ENCODE results near the gene HOXC11.

HOXC11 gene

GRCh38 chr12:53938326-53939140, 34.4 kb upstream of the HOXC11 start, which contains the start of gene HOXC13:
HOXC13 (plus strand) TSS chr12:53938831; CDS start chr12:53938907, 76 bp downstream.
- peaks cover 88% of the 10 kb centered on the region for H3K27me3 Mint-ChIP-seq

GRCh38 chr12:53939141-53940108, 33.5 kb upstream of the HOXC11 start:
- Mint-ChIP-seq H3K4me1 (peaks cover 7% of the 10 kb centered on the region), H3K36me3 (ENCODE audit: low read depth) (no peaks in the 10 kb centered on the region), H3K27me3 (peaks cover 88% of the 10 kb centered on the region), H3K27ac (no peak overlapping the region), H3K9me3 (no peaks in the 10 kb centered on the region), H3K4me3 (no peak overlapping the region)
- ATAC-seq (no peak), DNase-seq (no peak)

More at GRCh38 chr12:53938326-53939140, 34.4 kb upstream of the HOXC11 start, which contains the start of gene HOXC13:
- DNase-seq (peak; percentile 32), ATAC-seq (no peak)
- H3K36me3 Mint-ChIP-seq (ENCODE audit: low read depth) = no peaks in the 10 kb centered on the region
- H3K4me1 Mint-ChIP-seq = peaks cover 7% of the 10 kb centered on the region
- H3K27ac Mint-ChIP-seq = no peak within 1 kb of the TSS
- H3K4me3 Mint-ChIP-seq = no peak within 1 kb of the TSS
- no peaks in the 10 kb centered on the region for H3K9me3 Mint-ChIP-seq

- DNase-seq (no peak), ATAC-seq (no peak)
- peaks cover 88% of the 10 kb centered on the region for H3K27me3 Mint-ChIP-seq
- H3K4me3 Mint-ChIP-seq = no peak overlapping the region
- no peak overlapping the region for H3K27ac Mint-ChIP-seq
- peaks cover 1% of the 10 kb centered on the region for H3K4me1 Mint-ChIP-seq
- H3K9me3 Mint-ChIP-seq = no peaks in the 10 kb centered on the region
- no peaks in the 10 kb centered on the region for H3K36me3 Mint-ChIP-seq (ENCODE audit: low read depth)
Observed at GRCh38 chr12:53940443-53941014, 32.4 kb upstream of the HOXC11 start.

- H3K4me1 Mint-ChIP-seq = peaks cover under 1% of the 10 kb centered on the region
- DNase-seq (no peak), ATAC-seq (no peak)
- H3K27me3 Mint-ChIP-seq = peaks cover 88% of the 10 kb centered on the region
- H3K27ac Mint-ChIP-seq = no peak overlapping the region
- H3K4me3 Mint-ChIP-seq = no peak overlapping the region
- H3K36me3 Mint-ChIP-seq (ENCODE audit: low read depth) = no peaks in the 10 kb centered on the region
- H3K9me3 Mint-ChIP-seq = no peaks in the 10 kb centered on the region
Observed at GRCh38 chr12:53941187-53941586, 31.7 kb upstream of the HOXC11 start.

GRCh38 chr12:53941750-53942149, 31.2 kb upstream of the HOXC11 start:
- Mint-ChIP-seq H3K36me3 (ENCODE audit: low read depth) (no peaks in the 10 kb centered on the region), H3K9me3 (no peaks in the 10 kb centered on the region), H3K27me3 (peaks cover 89% of the 10 kb centered on the region), H3K27ac (no peak overlapping the region), H3K4me1 (no peaks in the 10 kb centered on the region), H3K4me3 (no peak overlapping the region)
- ATAC-seq (no peak), DNase-seq (no peak)

GRCh38 chr12:53942467-53942997, 30.4 kb upstream of the HOXC11 start:
- DNase-seq (no peak), ATAC-seq (no peak)
- Mint-ChIP-seq H3K27me3 (peaks cover 88% of the 10 kb centered on the region), H3K27ac (no peak overlapping the region), H3K36me3 (ENCODE audit: low read depth) (no peaks in the 10 kb centered on the region), H3K4me1 (no peaks in the 10 kb centered on the region), H3K4me3 (no peak overlapping the region), H3K9me3 (no peaks in the 10 kb centered on the region)

- Mint-ChIP-seq H3K4me3 (no peak overlapping the region), H3K27me3 (peaks cover 90% of the 10 kb centered on the region), H3K9me3 (no peaks in the 10 kb centered on the region), H3K27ac (no peak overlapping the region), H3K36me3 (ENCODE audit: low read depth) (no peaks in the 10 kb centered on the region), H3K4me1 (no peaks in the 10 kb centered on the region)
- DNase-seq (no peak), ATAC-seq (no peak)
Observed at GRCh38 chr12:53944209-53944608, 28.7 kb upstream of the HOXC11 start.

- H3K9me3 Mint-ChIP-seq = no peaks in the 10 kb centered on the region
- peaks cover 91% of the 10 kb centered on the region for H3K27me3 Mint-ChIP-seq
- H3K27ac Mint-ChIP-seq = no peak overlapping the region
- no peak overlapping the region for H3K4me3 Mint-ChIP-seq
- no peaks in the 10 kb centered on the region for H3K36me3 Mint-ChIP-seq (ENCODE audit: low read depth)
- ATAC-seq = no peak
- no peaks in the 10 kb centered on the region for H3K4me1 Mint-ChIP-seq
- DNase-seq = no peak
Observed at GRCh38 chr12:53944907-53945847, 27.7 kb upstream of the HOXC11 start.

- H3K4me1 Mint-ChIP-seq = no peaks in the 10 kb centered on the region
- no peaks in the 10 kb centered on the region for H3K9me3 Mint-ChIP-seq
- H3K27me3 Mint-ChIP-seq = peaks cover 93% of the 10 kb centered on the region
- ATAC-seq = no peak
- no peak for DNase-seq
- no peak overlapping the region for H3K4me3 Mint-ChIP-seq
- no peak overlapping the region for H3K27ac Mint-ChIP-seq
- H3K36me3 Mint-ChIP-seq (ENCODE audit: low read depth) = no peaks in the 10 kb centered on the region
Observed at GRCh38 chr12:53947743-53948142, 25.2 kb upstream of the HOXC11 start.

- Mint-ChIP-seq H3K9me3 (no peaks in the 10 kb centered on the region), H3K36me3 (ENCODE audit: low read depth) (no peaks in the 10 kb centered on the region), H3K27me3 (peaks cover 95% of the 10 kb centered on the region), H3K4me1 (no peaks in the 10 kb centered on the region), H3K4me3 (no peak overlapping the region), H3K27ac (no peak overlapping the region)
- ATAC-seq (no peak), DNase-seq (no peak)
Observed at GRCh38 chr12:53948650-53949593, 24.0 kb upstream of the HOXC11 start.

GRCh38 chr12:53949631-53950436, 23.1 kb upstream of the HOXC11 start:
- Mint-ChIP-seq H3K27ac (no peak overlapping the region), H3K4me1 (no peaks in the 10 kb centered on the region), H3K27me3 (peaks cover 93% of the 10 kb centered on the region), H3K36me3 (ENCODE audit: low read depth) (no peaks in the 10 kb centered on the region), H3K4me3 (no peak overlapping the region), H3K9me3 (no peaks in the 10 kb centered on the region)
- DNase-seq = no peak
- no peak for ATAC-seq

- H3K4me3 Mint-ChIP-seq = no peak overlapping the region
- no peak for ATAC-seq
- H3K27ac Mint-ChIP-seq = no peak overlapping the region
- no peaks in the 10 kb centered on the region for H3K36me3 Mint-ChIP-seq (ENCODE audit: low read depth)
- H3K4me1 Mint-ChIP-seq = no peaks in the 10 kb centered on the region
- H3K27me3 Mint-ChIP-seq = peaks cover 88% of the 10 kb centered on the region
- no peak for DNase-seq
- H3K9me3 Mint-ChIP-seq = no peaks in the 10 kb centered on the region
Observed at GRCh38 chr12:53950437-53950773, 22.5 kb upstream of the HOXC11 start.

Measured in activated naive CD8-positive, alpha-beta T cell treated with anti-CD3 and anti-CD28 coated beads, Interleukin-2, amount 50 U/mL, for 24 hours (primary cell).